ENCODE measurements around the gene A3GALT2.

GRCh38 chr1:33260439-33260838 is 60.5 kb downstream of the A3GALT2 start:
- no peak for TF ChIP-seq GATA2 (IDR thresholded peaks at IDR 0.05; ENCODE audit: low read depth, low read length)
- no peak for TF ChIP-seq GATA3 (IDR thresholded peaks at IDR 0.05; ENCODE audit: low read depth, low read length)
